Effector memory CD8-positive, alpha-beta T cell (primary cell): ENCODE data around the gene PSMB7.

Source experiments
- ATAC-seq: fragments of 150-1000 bp; cut with Tn5 transposase; replicated peaks from 2 replicates; pipeline ENCODE4 v1.10.0; 2021; ENCODE audit warnings: mild to moderate bottlenecking, moderate library complexity
- DNase-seq, 3 experiments: peaks; one replicate each; pipeline ENCODE4 v3.0.0; 2021
- H3K27ac Mint-ChIP-seq, 2 donors: one replicate each; pipeline ENCODE4 v1.8.0; 2022; ENCODE audit warnings: mild to moderate bottlenecking in 2 of 2, mixed read lengths in 2 of 2, moderate library complexity in 2 of 2
- H3K27me3 Mint-ChIP-seq, 2 donors: one replicate each; pipeline ENCODE4 v1.8.0; 2022; ENCODE audit warnings: mixed read lengths in 2 of 2
- H3K36me3 Mint-ChIP-seq: one replicate; pipeline ENCODE4 v1.8.0; 2022; ENCODE audit warnings: mild to moderate bottlenecking, moderate library complexity, mixed read lengths; ENCODE audit not compliant: insufficient read depth
- H3K4me1 Mint-ChIP-seq, 2 donors: one replicate each; pipeline ENCODE4 v1.8.0; 2022; ENCODE audit warnings: low read depth in 2 of 2, mixed read lengths in 2 of 2
- H3K4me3 Mint-ChIP-seq, 2 donors: one replicate each; pipeline ENCODE4 v1.8.0; 2022; ENCODE audit warnings: mild to moderate bottlenecking in 2 of 2, mixed read lengths in 2 of 2, moderate library complexity in 2 of 2
- H3K9me3 Mint-ChIP-seq, 2 donors: one replicate each; pipeline ENCODE4 v1.8.0; 2022; ENCODE audit warnings: mixed read lengths in 2 of 2

The PSMB7 gene

DNA sequence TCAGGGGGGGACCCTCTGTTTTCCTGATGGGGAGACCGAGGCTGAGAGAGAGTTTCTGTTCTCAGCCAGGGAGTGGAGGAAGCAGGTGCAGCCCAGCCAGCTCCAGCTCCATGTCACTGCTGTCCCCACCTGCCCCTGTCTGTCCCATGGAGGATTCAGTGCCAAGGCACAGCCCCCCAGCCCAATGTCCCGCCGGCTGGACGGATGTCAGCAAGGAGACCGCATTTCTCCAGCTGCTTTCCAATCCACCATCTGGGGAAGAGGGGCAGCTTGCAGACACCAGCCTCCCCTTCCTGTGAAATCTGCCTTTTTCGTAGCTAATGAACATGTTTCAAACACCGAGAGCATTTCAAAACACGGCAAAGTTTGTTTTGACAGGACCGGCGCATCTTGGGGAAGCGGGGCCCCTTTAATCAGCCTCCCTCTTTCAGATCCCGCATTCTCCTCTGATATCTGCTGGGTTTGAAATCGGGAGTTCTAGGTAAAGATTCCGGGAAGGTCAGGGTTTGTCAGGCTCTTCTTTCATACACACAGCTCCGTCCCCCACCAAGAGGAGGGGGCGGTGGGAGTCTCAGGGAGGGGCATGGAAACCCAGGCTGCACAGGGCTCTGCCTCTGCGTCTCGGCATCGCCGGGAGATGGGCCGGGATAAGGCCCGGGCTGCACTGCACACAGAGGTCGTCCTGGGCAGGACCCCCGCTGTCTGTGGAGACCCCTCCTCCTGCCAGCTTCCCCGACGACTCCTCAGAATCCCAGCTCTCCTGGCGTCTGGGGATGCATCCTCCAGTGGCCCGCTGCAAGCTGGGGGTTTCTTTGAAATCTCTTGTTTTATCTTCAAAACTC is 82.7 kb downstream of the PSMB7 start:
- H3K27ac Mint-ChIP-seq, result no peak overlapping the region
- H3K27me3 Mint-ChIP-seq, result no peaks in the 10 kb centered on the region
- H3K4me3 Mint-ChIP-seq, result no peak overlapping the region
- DNase-seq (no peak), ATAC-seq (no peak)
- H3K9me3 Mint-ChIP-seq, result no peaks in the 10 kb centered on the region
- peaks cover 6% of the 10 kb centered on the region for H3K36me3 Mint-ChIP-seq
- H3K4me1 Mint-ChIP-seq, result no peaks in the 10 kb centered on the region

DNA sequence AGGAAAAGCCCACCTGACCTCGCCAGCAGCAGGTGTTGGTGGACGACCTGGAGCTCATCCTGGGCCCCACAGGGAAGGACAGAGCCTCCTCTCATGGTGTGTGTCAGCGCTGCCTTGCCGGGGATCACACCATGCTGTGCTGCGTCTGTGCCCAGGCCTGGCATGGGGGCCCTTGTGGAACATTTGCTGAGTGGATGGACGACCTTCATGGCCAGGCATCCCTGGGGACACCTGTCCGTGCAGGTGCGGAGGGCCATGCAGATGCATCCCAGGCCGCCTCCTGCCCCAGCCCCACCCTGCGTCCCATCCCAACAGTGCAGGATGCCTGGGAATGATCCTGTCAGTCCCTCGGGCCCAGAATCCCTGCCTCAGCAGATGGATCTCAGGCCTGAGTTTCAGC is 83.7 kb downstream of the PSMB7 start:
- Mint-ChIP-seq H3K4me1 (no peaks in the 10 kb centered on the region), H3K36me3 (peaks cover 5% of the 10 kb centered on the region), H3K4me3 (no peak overlapping the region), H3K27me3 (no peaks in the 10 kb centered on the region), H3K27ac (no peak overlapping the region), H3K9me3 (no peaks in the 10 kb centered on the region)
- no peak for DNase-seq
- ATAC-seq, result no peak

DNA sequence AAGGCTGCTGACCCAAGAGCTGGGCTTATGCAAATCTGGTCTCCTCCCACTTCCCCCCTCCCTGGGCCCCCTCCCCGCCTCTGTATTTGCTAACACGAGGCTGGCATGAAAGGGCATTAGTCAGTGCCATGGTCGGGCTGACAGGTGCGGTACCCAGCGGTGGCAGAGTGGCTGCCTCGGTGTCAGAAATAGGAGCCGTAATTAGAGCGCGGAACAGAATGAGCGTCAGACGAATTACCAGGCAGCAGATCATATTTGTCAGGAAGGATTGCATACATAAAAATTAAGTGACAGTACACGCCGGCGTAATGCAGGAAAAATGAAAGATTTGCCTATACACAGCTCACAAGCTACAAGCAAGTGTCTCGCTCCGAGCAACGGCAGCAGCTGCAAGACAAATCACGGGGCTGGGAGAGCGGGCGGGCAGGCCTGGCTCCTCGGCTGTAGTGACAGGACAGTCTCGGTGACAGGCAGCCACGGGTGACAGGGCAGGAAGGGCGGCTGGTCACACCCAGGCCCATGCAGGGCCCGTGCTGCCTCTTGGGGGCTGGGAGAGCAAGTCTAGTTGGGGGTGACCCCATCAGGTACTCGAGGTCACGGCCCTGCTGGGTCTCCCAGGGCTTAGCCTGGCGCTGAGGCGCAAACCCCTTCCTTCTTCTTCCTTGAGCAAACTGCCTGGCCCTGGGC is 85.1 kb downstream of the PSMB7 start:
- Mint-ChIP-seq H3K9me3 (no peaks in the 10 kb centered on the region), H3K27me3 (no peaks in the 10 kb centered on the region), H3K4me3 (no peak overlapping the region), H3K4me1 (no peaks in the 10 kb centered on the region), H3K27ac (peak overlapping the region in 1 of 2 donors; percentile 22), H3K36me3 (peaks cover 5% of the 10 kb centered on the region)
- DNase-seq (no peak), ATAC-seq (no peak)

DNA sequence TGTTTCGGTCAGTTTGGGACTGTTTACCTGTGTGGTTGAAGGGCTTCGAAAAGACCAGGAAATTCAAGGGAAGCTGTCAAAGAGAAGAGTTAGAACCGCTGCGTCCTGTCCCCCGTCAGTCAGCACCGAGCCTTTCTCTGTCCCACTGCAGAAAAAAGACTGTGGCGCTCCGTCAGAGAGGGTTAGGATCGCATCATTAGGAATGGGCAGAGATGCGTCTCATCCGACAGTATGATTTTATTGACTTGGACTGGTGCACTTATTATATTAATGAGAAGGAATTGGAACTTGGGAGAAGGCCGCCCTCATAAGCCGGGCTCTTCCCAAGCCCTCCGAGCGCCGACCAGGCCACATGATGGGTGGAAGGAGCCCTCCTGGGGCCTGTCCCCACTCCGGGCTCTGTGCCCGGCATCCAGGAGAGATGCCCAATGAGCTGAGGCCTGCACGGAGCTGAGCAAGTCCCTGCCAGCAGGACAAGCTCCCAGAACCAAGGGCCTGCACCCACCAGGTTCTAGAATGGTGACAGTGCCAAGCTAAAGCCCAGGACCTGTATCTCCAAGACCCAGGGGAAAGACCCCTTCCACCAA is 85.9 kb downstream of the PSMB7 start:
- peaks cover 5% of the 10 kb centered on the region for H3K36me3 Mint-ChIP-seq

DNA sequence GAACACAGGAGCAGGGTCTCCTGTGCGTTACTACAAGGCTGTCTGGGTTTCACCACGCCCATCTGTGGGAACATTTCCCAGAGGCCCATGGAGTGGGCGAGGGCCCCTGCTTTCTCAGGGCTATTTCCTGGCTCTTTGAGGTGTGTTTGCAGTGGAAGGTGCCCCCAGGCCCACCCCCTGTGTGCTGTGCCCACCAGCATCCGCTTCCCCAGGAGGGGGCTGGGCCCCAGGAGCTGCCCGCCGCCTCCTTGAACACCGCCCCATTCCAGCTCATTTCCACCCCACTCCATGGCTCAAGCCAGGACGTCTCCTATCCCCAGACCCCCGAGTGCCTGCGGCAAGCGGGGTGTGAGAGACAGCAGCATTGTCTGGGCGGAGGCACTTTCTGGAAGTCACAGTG is 87.0 kb downstream of the PSMB7 start:
- no peak for DNase-seq
- H3K27ac Mint-ChIP-seq, result no peak overlapping the region
- H3K9me3 Mint-ChIP-seq, result no peaks in the 10 kb centered on the region
- ATAC-seq, result no peak
- H3K4me3 Mint-ChIP-seq, result no peak overlapping the region
- H3K36me3 Mint-ChIP-seq, result peaks cover 5% of the 10 kb centered on the region
- H3K4me1 Mint-ChIP-seq, result no peaks in the 10 kb centered on the region
- H3K27me3 Mint-ChIP-seq, result no peaks in the 10 kb centered on the region

More for the DNA sequence above, 85.9 kb downstream of the PSMB7 start:
- Mint-ChIP-seq H3K27ac (no peak overlapping the region), H3K4me1 (no peaks in the 10 kb centered on the region), H3K4me3 (no peak overlapping the region), H3K9me3 (no peaks in the 10 kb centered on the region), H3K27me3 (no peaks in the 10 kb centered on the region)
- no peak for DNase-seq
- no peak for ATAC-seq

DNA sequence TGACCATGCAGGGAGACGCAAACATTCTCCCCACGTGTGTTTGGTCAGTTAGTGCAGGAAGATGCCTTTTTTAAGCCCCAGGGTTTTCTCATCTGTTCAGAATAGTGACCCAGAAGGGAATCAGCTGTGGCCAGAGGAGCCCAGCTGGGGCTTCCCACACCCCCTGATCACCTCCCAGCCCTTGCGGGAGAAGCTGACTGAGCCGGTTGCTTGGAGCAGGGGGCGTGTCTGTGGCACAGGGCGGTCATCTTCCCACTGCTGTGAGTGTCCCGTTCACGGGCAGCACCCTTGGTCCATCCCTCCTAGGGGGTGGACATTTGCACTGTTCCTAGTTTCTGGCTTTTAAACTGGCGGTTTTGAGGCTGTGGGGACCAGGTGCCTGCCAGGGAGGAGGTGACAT is 87.8 kb downstream of the PSMB7 start:
- H3K9me3 Mint-ChIP-seq, result no peaks in the 10 kb centered on the region
- H3K27me3 Mint-ChIP-seq, result no peaks in the 10 kb centered on the region
- no peak for DNase-seq
- no peak overlapping the region for H3K27ac Mint-ChIP-seq
- no peak for ATAC-seq
- peaks cover 5% of the 10 kb centered on the region for H3K36me3 Mint-ChIP-seq
- H3K4me3 Mint-ChIP-seq, result no peak overlapping the region
- H3K4me1 Mint-ChIP-seq, result peaks cover 0 to 4% of the 10 kb centered on the region in 2 donors

DNA sequence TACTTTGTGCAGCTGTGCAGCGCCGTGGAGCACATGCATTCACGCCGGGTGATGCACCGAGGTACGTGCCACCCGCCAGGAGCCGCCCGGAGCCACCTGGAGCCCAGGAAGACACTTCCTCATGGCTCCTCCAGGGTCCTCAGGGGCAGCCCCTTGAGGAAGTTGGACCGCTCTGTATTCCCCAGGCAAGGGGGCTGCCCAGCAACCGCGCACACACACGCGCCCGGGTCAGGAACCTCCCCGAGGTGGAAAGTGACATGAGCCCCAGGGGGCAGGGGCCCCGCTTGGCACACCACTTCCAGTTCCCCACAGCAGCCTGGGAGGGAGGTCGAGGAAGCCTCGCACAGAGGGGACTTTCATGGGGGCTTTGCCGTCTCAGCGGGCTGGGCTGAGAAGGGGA is 88.9 kb downstream of the PSMB7 start:
- H3K9me3 Mint-ChIP-seq, result no peaks in the 10 kb centered on the region

DNA sequence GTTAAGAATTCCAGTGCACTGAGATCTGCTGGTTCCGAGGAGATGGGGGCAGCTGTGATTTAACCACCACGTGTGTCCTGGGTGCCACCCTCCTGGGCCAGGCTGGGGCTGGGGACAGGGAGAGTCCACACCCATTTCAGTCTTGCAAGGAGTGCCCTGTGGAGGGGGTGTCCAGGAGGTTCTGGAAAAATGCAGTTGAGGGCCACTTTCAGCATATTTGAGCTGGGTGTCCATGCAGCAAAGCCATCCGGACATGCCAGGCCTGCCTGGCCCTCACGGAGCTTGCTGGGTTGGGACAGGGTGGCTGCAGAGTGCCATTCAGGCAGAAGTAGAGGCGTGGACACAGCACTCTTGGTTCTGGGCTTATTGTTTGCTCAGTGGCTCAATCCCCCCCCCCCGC is 89.4 kb downstream of the PSMB7 start:
- Mint-ChIP-seq H3K27ac (no peak overlapping the region), H3K36me3 (peaks cover 5% of the 10 kb centered on the region), H3K27me3 (no peaks in the 10 kb centered on the region), H3K4me3 (no peak overlapping the region), H3K4me1 (peaks cover 0 to 4% of the 10 kb centered on the region in 2 donors), H3K9me3 (no peaks in the 10 kb centered on the region)
- DNase-seq (no peak), ATAC-seq (no peak)

More for the DNA sequence above, 88.9 kb downstream of the PSMB7 start:
- DNase-seq (no peak), ATAC-seq (no peak)
- H3K4me1 Mint-ChIP-seq, result peaks cover 0 to 4% of the 10 kb centered on the region in 2 donors
- H3K4me3 Mint-ChIP-seq, result no peak overlapping the region
- peaks cover 5% of the 10 kb centered on the region for H3K36me3 Mint-ChIP-seq
- no peaks in the 10 kb centered on the region for H3K27me3 Mint-ChIP-seq
- no peak overlapping the region for H3K27ac Mint-ChIP-seq

DNA sequence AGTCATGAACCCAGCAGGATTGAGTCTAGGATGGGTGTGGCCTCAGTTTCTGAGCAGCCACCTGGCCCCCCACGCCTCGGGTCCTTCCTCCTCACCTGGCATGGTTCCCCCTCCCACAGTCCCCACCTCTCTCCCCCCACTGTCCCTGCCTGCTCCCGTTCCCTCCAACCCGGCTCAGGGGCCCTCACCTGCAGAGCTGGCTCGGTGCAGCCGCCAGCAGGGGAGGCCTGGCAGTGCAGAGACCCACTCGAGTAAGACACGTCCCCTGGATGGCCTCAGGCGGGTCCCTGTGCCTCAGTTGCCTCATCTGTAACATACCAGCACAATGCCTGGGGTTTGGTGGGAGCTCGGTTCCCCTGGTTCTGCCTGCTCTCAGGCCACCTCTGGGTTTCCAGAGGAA is 91.3 kb downstream of the PSMB7 start:
- H3K9me3 Mint-ChIP-seq, result no peaks in the 10 kb centered on the region
- H3K27ac Mint-ChIP-seq, result no peak overlapping the region
- H3K36me3 Mint-ChIP-seq, result peaks cover 7% of the 10 kb centered on the region
- peaks cover 3 to 4% of the 10 kb centered on the region in 2 donors for H3K4me1 Mint-ChIP-seq
- H3K4me3 Mint-ChIP-seq, result no peak overlapping the region
- ATAC-seq (no peak), DNase-seq (no peak)
- no peaks in the 10 kb centered on the region for H3K27me3 Mint-ChIP-seq

DNA sequence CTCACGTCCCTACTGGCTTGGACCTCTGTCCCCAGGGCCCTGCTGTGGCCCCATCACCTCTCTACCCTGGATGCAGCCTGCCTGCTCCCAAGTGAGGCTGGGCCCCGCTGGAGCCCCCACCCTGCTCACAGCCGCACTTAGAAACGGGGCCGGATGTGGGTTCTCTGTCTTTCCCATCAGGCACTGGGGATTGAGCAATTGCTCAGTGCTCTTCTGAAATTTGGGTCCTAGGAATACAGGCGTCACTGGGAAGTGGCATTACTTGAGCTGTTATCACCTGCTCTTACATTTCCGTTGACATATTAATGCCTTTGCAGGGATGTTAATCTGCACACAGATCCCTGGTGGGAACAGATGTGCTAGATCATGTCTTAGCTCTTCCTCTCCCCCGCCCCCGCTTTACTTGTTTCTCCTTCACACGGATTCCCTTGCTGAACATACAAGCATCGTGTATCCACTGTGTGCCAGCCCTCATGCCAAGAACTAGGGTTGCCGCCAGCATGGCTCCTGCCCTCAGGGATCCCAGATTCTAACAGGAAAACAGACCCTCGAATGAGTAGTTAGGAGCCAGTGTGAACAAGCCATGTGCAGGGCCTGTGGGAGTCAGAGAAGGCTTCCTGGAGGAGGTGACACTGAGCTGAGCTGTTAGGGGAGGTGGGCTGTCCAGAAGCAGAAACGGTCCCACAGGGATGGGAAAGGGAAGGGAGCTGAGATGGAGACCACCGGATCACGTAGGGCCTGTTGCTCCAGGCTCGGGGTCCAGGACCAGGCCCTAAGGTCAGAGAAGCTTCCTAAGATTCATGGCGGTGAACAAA is 92.4 kb downstream of the PSMB7 start:
- peaks cover 3 to 4% of the 10 kb centered on the region in 2 donors for H3K4me1 Mint-ChIP-seq
- DNase-seq (no peak), ATAC-seq (no peak)
- H3K36me3 Mint-ChIP-seq, result peaks cover 5% of the 10 kb centered on the region
- H3K9me3 Mint-ChIP-seq, result no peaks in the 10 kb centered on the region
- peak overlapping the region; percentile 46 to 75 for H3K27ac Mint-ChIP-seq
- H3K4me3 Mint-ChIP-seq, result no peak overlapping the region
- H3K27me3 Mint-ChIP-seq, result no peaks in the 10 kb centered on the region

DNA sequence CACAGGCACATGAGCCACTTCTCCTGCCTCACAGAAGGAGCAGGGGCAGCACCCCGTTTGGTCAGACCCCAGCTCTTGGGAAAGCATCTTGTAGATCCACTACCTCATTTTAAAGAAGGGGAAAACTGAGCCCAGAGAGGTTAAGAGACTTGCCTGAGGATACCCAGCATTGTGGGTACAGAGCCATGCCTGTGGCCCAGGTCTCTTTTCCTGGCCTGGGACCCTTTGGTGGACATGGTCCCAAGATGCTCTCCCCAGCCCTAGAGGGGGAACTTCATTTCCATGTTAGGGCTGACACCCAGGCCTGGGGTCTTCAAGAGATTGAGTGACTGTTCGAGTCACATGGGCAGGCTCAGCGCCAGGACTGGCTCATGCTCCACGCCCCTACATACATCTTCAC is 93.3 kb downstream of the PSMB7 start:
- Mint-ChIP-seq H3K27me3 (no peaks in the 10 kb centered on the region), H3K27ac (peak overlapping the region in 1 of 2 donors; percentile 75)
- no peak for DNase-seq

DNA sequence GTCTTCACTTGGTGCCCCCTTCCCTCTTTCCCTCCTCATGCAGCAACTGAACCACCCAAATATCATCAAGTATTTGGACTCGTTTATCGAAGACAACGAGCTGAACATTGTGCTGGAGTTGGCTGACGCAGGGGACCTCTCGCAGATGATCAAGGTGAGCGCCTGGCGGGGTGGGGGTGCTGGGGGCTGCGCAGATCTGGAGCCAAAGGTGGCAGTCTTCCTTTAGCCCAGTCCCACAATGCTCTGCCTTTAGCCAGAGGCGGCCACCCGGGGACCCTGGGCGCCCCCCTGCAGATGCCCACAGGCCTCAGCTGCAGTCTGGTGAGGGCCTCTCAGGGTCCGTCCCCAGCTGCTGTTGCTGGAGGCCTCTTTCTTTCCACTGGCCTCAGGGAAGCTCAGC is 93.8 kb downstream of the PSMB7 start:
- Mint-ChIP-seq H3K9me3 (no peaks in the 10 kb centered on the region), H3K27ac (no peak overlapping the region), H3K36me3 (peaks cover 10% of the 10 kb centered on the region), H3K4me3 (no peak overlapping the region), H3K4me1 (peaks cover 3 to 4% of the 10 kb centered on the region in 2 donors), H3K27me3 (no peaks in the 10 kb centered on the region)
- ATAC-seq, result no peak
- DNase-seq, result no peak

More for the DNA sequence above, 93.3 kb downstream of the PSMB7 start:
- Mint-ChIP-seq H3K36me3 (peaks cover 9% of the 10 kb centered on the region), H3K9me3 (no peaks in the 10 kb centered on the region), H3K4me1 (peaks cover 3 to 4% of the 10 kb centered on the region in 2 donors), H3K4me3 (no peak overlapping the region)
- no peak for ATAC-seq
